H1 (cell line): ENCODE results near the gene CANT1. TPM values are rescaled to one million over a fixed set of nuclear protein-coding genes. Genes with fewer than 3 reads are reported as not detected.

Source experiments
- BACH1 ChIP-seq: IDR thresholded peaks from 2 replicates; pipeline ENCODE4 v1.6.1; 2012; ENCODE audit warnings: low read length, improper control_type of control experiment
- CBX5 ChIP-seq: fragments of 300-800, 300-1000 bp; sonication (generic); IDR thresholded peaks from 2 replicates; pipeline ENCODE4 v1.7.1; 2016; ENCODE audit warnings: antibody characterized with exemption, low read length, low read depth
- CHD1 ChIP-seq: IDR thresholded peaks from 2 replicates; pipeline ENCODE4 v1.6.1; 2012; ENCODE audit warnings: low read depth, low read length, improper control_type of control experiment
- CHD2 ChIP-seq: IDR thresholded peaks from 2 replicates; pipeline ENCODE4 v1.6.1; 2012; ENCODE audit warnings: low read length, improper control_type of control experiment
- CHD7 ChIP-seq: fragments of 300-600 bp; sonication (generic); IDR thresholded peaks from 2 replicates; pipeline ENCODE4 v1.7.1; 2012; ENCODE audit warnings: low read length, moderate library complexity, mild to moderate bottlenecking, inconsistent platforms; ENCODE audit not compliant: insufficient replicate concordance
- E2F6 ChIP-seq: IDR thresholded peaks from 2 replicates; pipeline ENCODE4 v1.6.1; 2012; ENCODE audit warnings: inconsistent platforms
- JUND ChIP-seq: IDR thresholded peaks from 2 replicates; pipeline ENCODE4 v1.6.1; 2011; ENCODE audit warnings: mild to moderate bottlenecking, improper control_type of control experiment, low read length
- KDM4A ChIP-seq: IDR thresholded peaks from one replicate; pipeline ENCODE4 v1.7.1; 2012; ENCODE audit warnings: low read depth, mild to moderate bottlenecking, moderate library complexity, low read length, inconsistent platforms; ENCODE audit not compliant: severe bottlenecking
- MAFK ChIP-seq: IDR thresholded peaks from 2 replicates; pipeline ENCODE4 v1.6.1; 2012; ENCODE audit warnings: low read depth, mild to moderate bottlenecking, improper control_type of control experiment, low read length
- POU5F1 ChIP-seq: IDR thresholded peaks from 2 replicates; pipeline ENCODE4 v1.6.1; 2011; ENCODE audit warnings: low read depth, mild to moderate bottlenecking, low read length, moderate library complexity
- SRF ChIP-seq: IDR thresholded peaks from 2 replicates; pipeline ENCODE4 v1.6.1; 2011; ENCODE audit warnings: mild to moderate bottlenecking, low read depth, low read length, moderate library complexity
- ZNF274 ChIP-seq: IDR thresholded peaks from 2 replicates; pipeline ENCODE4 v1.7.0; 2012; ENCODE audit warnings: low read length, borderline replicate concordance; ENCODE audit errors: extremely low read depth
- polyA plus RNA-seq, 7 experiments: library from polyadenylated mRNA; depleted of rRNA in 3 of 7; stranded (reverse) in 5 of 7; unstranded in 2 of 7; fragments of >200 nt in 5 of 7; fragments of 200-250 nt in 2 of 7; gene quantifications; 1 replicate in 5 of 7; 2 replicates in 1 of 7; 4 replicates in 1 of 7; pipeline versions ENCODE4 v1.2.1 to v1.2.3, GENCODE V29; 2011 to 2013; ENCODE audit warnings: missing spikeins in 2 of 7, mixed read lengths in 2 of 7
- total RNA-seq: library from RNA; stranded (reverse); fragmentation: NEBNext Ultra II Directional; extraction: Animal tissue kit (Norgen Biotek cat#: 25700); gene quantifications from 2 replicates; pipeline ENCODE4 v1.2.1, GENCODE V29; 2021

The CANT1 gene
- total and polyA plus RNA-seq, 2 of the 8 experiments (the other 6 are each of a cell fraction or from before 2014, with no cell fraction given), result 23.0 to 32.6 TPM

- TF ChIP-seq CHD7 (no peak), MAFK (no peak), CHD1 (no peak), KDM4A (no peak), SRF (no peak), JUND (no peak), E2F6 (no peak), CHD2 (no peak), ZNF274 (no peak), BACH1 (no peak), CBX5 (no peak), POU5F1 (no peak)
These were observed 3.5 kb downstream of the CANT1 start (continued) for GRCh38 chr17:79006046-79006445.
